Loucy (cell line): ENCODE results near the gene MMP14.

Source experiments
- EZH2phosphoT487 ChIP-seq: fragments of 200-600 bp; IDR thresholded peaks from 2 replicates; pipeline ENCODE4 v1.6.1; 2018; ENCODE audit warnings: antibody characterized with exemption, mild to moderate bottlenecking, moderate library complexity, borderline replicate concordance
- TF ChIP-seq, protein P1 (sequence below): fragments of 200-600 bp; sonication (generic); conservative IDR thresholded peaks from 2 replicates; pipeline ENCODE4 v1.5.1; 2014; ENCODE audit warnings: mild to moderate bottlenecking, antibody characterized with exemption, low read length

GRCh38 chr14:22812744-22813143 lies 23.6 kb upstream of the MMP14 start:
- TF ChIP-seq, protein P1, sequence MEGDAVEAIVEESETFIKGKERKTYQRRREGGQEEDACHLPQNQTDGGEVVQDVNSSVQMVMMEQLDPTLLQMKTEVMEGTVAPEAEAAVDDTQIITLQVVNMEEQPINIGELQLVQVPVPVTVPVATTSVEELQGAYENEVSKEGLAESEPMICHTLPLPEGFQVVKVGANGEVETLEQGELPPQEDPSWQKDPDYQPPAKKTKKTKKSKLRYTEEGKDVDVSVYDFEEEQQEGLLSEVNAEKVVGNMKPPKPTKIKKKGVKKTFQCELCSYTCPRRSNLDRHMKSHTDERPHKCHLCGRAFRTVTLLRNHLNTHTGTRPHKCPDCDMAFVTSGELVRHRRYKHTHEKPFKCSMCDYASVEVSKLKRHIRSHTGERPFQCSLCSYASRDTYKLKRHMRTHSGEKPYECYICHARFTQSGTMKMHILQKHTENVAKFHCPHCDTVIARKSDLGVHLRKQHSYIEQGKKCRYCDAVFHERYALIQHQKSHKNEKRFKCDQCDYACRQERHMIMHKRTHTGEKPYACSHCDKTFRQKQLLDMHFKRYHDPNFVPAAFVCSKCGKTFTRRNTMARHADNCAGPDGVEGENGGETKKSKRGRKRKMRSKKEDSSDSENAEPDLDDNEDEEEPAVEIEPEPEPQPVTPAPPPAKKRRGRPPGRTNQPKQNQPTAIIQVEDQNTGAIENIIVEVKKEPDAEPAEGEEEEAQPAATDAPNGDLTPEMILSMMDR = no peak
- no peak for TF ChIP-seq EZH2phosphoT487
